K562 (cell line): ENCODE data around the gene ZGLP1. TPM values are rescaled to one million over a fixed set of nuclear protein-coding genes. Genes with fewer than 3 reads are reported as not detected.

Experiments used
- CAMTA2 ChIP-seq: fragments of 250-450 bp; sonication (Bioruptor Pico); conservative IDR thresholded peaks from 2 replicates; pipeline ENCODE4 v1.5.1; 2022
- ILF3 ChIP-seq: fragments of 450-650 bp; IDR thresholded peaks from 2 replicates; pipeline ENCODE4 v1.6.1; 2018; ENCODE audit warnings: antibody characterized with exemption, mild to moderate bottlenecking, moderate library complexity, borderline replicate concordance
- MXD1 ChIP-seq: fragments of 250-450 bp; sonication (Bioruptor Pico); IDR thresholded peaks from 2 replicates; pipeline ENCODE4 v1.8.0; 2021; ENCODE audit warnings: borderline replicate concordance, mild to moderate bottlenecking, moderate library complexity; ENCODE audit not compliant: poor library complexity, severe bottlenecking
- POLR2H ChIP-seq: IDR thresholded peaks from 2 replicates; pipeline ENCODE4 v1.6.1; 2016; ENCODE audit warnings: missing genetic modification characterization, low read depth, mild to moderate bottlenecking, control low read depth, missing compliant biosample characterization, moderate library complexity
- RBBP5 ChIP-seq: fragments of 200-600 bp; sonication (generic); IDR thresholded peaks from 2 replicates; pipeline ENCODE4 v1.6.1; 2012; ENCODE audit warnings: borderline replicate concordance, mild to moderate bottlenecking, low read length, control low read depth, inconsistent platforms; ENCODE audit not compliant: insufficient read depth, poor library complexity, severe bottlenecking
- RBM14 ChIP-seq: fragments of 200-400 bp; formaldehyde crosslinking; IDR thresholded peaks from 2 replicates; pipeline ENCODE4 v1.6.1; 2018; ENCODE audit warnings: low read depth, mild to moderate bottlenecking, low read length, moderate library complexity, borderline replicate concordance; ENCODE audit not compliant: insufficient read depth
- SAP30 ChIP-seq: fragments of 200-600 bp; sonication (generic); IDR thresholded peaks from 2 replicates; pipeline ENCODE4 v1.6.1; 2012; ENCODE audit warnings: borderline replicate concordance, low read depth, mild to moderate bottlenecking, moderate library complexity, low read length, control low read depth, inconsistent platforms; ENCODE audit not compliant: insufficient read depth, poor library complexity, severe bottlenecking
- SIN3A ChIP-seq, 2 experiments: fragments of 150-350 bp in 1 of 2; IDR thresholded peaks; 2 replicates each; pipeline ENCODE4 v1.6.1; 2011 to 2016; ENCODE audit warnings: borderline replicate concordance in 2 of 2, low read depth in 2 of 2, low read length in 2 of 2, mild to moderate bottlenecking in 2 of 2, moderate library complexity in 2 of 2; ENCODE audit not compliant: control insufficient read depth in 1 of 2
- SLC30A9 ChIP-seq: fragments of 250-450 bp; sonication (Bioruptor Pico); IDR thresholded peaks from 2 replicates; pipeline ENCODE4 v1.8.0; 2022; ENCODE audit warnings: mild to moderate bottlenecking, moderate library complexity
- SP1 ChIP-seq: sonication (generic); formaldehyde crosslinking; IDR thresholded peaks from 2 replicates; pipeline ENCODE4 v1.8.1; 2022; ENCODE audit warnings: mild to moderate bottlenecking, missing genetic modification reagents
- TAL1 ChIP-seq: fragments of 450-650 bp; IDR thresholded peaks from 2 replicates; pipeline ENCODE4 v1.6.1; 2016; ENCODE audit warnings: mild to moderate bottlenecking
- TSC22D4 ChIP-seq: fragments of 450-650 bp; IDR thresholded peaks from 2 replicates; pipeline ENCODE4 v1.6.1; 2016; ENCODE audit warnings: missing genetic modification characterization, missing biosample characterization, control low read depth
- ZNF23 ChIP-seq: fragments of 250-450 bp; sonication (Bioruptor Pico); IDR thresholded peaks from 2 replicates; pipeline ENCODE4 v1.4.0; 2020; ENCODE audit warnings: mild to moderate bottlenecking
- ZNF518B ChIP-seq: fragments of 250-450 bp; sonication (Bioruptor Pico); IDR thresholded peaks from 2 replicates; pipeline ENCODE4 v1.5.0; 2021; ENCODE audit warnings: mild to moderate bottlenecking, moderate library complexity
- ZNF57 ChIP-seq: fragments of 450-650 bp; formaldehyde crosslinking; IDR thresholded peaks from 2 replicates; pipeline ENCODE4 v1.4.0; 2020; ENCODE audit warnings: mild to moderate bottlenecking, moderate library complexity
- ZNF79 ChIP-seq: fragments of 250-450 bp; sonication (Bioruptor Pico); IDR thresholded peaks from 2 replicates; pipeline ENCODE4 v1.4.0; 2020; ENCODE audit warnings: low read depth, mild to moderate bottlenecking, moderate library complexity
- polyA plus RNA-seq, 8 experiments: library from polyadenylated mRNA; depleted of rRNA in 4 of 8; stranded (reverse) in 5 of 8; unstranded in 3 of 8; fragments of >200 nt; fragmentation: Nextera tagmentation in 2 of 8; fragmentation: Illumina TruSeq in 1 of 8; extraction: Ambion mirVana in 2 of 8; extraction: Trizol in 1 of 8; gene quantifications; 2 replicates each; pipeline versions ENCODE4 v1.2.1 to v1.2.3, GENCODE V29; 2011 to 2014; ENCODE audit warnings: inconsistent platforms in 1 of 8, missing spikeins in 1 of 8
- total RNA-seq, 7 experiments: library from RNA; depleted of rRNA in 6 of 7; stranded (reverse); fragments of >200 nt in 6 of 7; fragmentation: Illumina TruSeq in 2 of 7; extraction: Trizol in 2 of 7; gene quantifications; 2 replicates each; pipeline versions ENCODE4 v1.2.1 to v1.2.3, GENCODE V29; 2011 to 2021; ENCODE audit warnings: low replicate concordance in 1 of 7
- TF ChIP-seq, protein P1 (sequence below): sonication (generic); formaldehyde crosslinking; IDR thresholded peaks from 2 replicates; pipeline ENCODE4 v1.8.0; 2023; ENCODE audit warnings: mild to moderate bottlenecking, missing genetic modification reagents
- TF ChIP-seq, protein P2 (sequence below): fragments of 450-650 bp; formaldehyde crosslinking; IDR thresholded peaks from 2 replicates; pipeline ENCODE4 v1.4.0; 2020; ENCODE audit warnings: mild to moderate bottlenecking, mixed read lengths

Gene ZGLP1
- total and polyA plus RNA-seq, 9 of the 15 experiments (the other 6 are each of a cell fraction or from before 2014, with no cell fraction given) = 0.24 to 4.5 (median 2.2) TPM

- TF ChIP-seq, protein P1, sequence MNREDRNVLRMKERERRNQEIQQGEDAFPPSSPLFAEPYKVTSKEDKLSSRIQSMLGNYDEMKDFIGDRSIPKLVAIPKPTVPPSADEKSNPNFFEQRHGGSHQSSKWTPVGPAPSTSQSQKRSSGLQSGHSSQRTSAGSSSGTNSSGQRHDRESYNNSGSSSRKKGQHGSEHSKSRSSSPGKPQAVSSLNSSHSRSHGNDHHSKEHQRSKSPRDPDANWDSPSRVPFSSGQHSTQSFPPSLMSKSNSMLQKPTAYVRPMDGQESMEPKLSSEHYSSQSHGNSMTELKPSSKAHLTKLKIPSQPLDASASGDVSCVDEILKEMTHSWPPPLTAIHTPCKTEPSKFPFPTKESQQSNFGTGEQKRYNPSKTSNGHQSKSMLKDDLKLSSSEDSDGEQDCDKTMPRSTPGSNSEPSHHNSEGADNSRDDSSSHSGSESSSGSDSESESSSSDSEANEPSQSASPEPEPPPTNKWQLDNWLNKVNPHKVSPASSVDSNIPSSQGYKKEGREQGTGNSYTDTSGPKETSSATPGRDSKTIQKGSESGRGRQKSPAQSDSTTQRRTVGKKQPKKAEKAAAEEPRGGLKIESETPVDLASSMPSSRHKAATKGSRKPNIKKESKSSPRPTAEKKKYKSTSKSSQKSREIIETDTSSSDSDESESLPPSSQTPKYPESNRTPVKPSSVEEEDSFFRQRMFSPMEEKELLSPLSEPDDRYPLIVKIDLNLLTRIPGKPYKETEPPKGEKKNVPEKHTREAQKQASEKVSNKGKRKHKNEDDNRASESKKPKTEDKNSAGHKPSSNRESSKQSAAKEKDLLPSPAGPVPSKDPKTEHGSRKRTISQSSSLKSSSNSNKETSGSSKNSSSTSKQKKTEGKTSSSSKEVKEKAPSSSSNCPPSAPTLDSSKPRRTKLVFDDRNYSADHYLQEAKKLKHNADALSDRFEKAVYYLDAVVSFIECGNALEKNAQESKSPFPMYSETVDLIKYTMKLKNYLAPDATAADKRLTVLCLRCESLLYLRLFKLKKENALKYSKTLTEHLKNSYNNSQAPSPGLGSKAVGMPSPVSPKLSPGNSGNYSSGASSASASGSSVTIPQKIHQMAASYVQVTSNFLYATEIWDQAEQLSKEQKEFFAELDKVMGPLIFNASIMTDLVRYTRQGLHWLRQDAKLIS (CRISPR knock-in tag) = no peak
- no peak for TF ChIP-seq ILF3
- no peak for TF ChIP-seq TSC22D4 (tag)
- no peak for TF ChIP-seq ZNF79 (CRISPR knock-in tag)
- no peak for TF ChIP-seq RBBP5
- no peak for TF ChIP-seq ZNF57
- no peak for TF ChIP-seq POLR2H
- no peak for TF ChIP-seq SLC30A9 (CRISPR knock-in tag)
- no peak for TF ChIP-seq SIN3A (IDR thresholded peaks at IDR 0.05; ENCODE audit: borderline replicate concordance in 2 of 2, control insufficient read depth in 1 of 2, low read depth in 2 of 2, low read length in 2 of 2)
- no peak for TF ChIP-seq SP1 (CRISPR knock-in tag)
- TF ChIP-seq SAP30 = no peak
- TF ChIP-seq ZNF23 (CRISPR knock-in tag) = no peak
- TF ChIP-seq ZNF518B (CRISPR knock-in tag) = no peak
- TF ChIP-seq, protein P2, sequence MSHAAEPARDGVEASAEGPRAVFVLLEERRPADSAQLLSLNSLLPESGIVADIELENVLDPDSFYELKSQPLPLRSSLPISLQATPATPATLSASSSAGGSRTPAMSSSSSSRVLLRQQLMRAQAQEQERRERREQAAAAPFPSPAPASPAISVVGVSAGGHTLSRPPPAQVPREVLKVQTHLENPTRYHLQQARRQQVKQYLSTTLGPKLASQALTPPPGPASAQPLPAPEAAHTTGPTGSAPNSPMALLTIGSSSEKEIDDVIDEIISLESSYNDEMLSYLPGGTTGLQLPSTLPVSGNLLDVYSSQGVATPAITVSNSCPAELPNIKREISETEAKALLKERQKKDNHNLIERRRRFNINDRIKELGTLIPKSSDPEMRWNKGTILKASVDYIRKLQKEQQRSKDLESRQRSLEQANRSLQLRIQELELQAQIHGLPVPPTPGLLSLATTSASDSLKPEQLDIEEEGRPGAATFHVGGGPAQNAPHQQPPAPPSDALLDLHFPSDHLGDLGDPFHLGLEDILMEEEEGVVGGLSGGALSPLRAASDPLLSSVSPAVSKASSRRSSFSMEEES (CRISPR knock-in tag) = no peak
- TF ChIP-seq CAMTA2 (CRISPR knock-in tag) = no peak
- TF ChIP-seq RBM14 = no peak
- no peak for TF ChIP-seq MXD1 (CRISPR knock-in tag)
- TF ChIP-seq TAL1 = no peak
Observed at GRCh38 chr19:10346509-10346908, 36.9 kb upstream of the ZGLP1 start (continued).
